GM23338 (cell line): ENCODE measurements around the gene CSTF3. TPM values are rescaled to one million over a fixed set of nuclear protein-coding genes. Genes with fewer than 3 reads are reported as not detected.
A peak's percentile ranks its signal among the peaks of the same experiment; 100 is the strongest.

Experiments
- ATAC-seq: fragments of 200-7000 bp; cut with Tn5 transposase; 3 replicates; pipeline ENCODE4 v1.9.1; 2020
- DNase-seq: peaks from one replicate; pipeline ENCODE4 v3.0.0-alpha.2; 2015; ENCODE audit warnings: low spot score
- H2AFZ ChIP-seq: fragments of 200-600 bp; sonication (generic); 2 replicates; pipeline ENCODE4 v1.8.0; 2016; ENCODE audit warnings: antibody characterized with exemption, mild to moderate bottlenecking, moderate library complexity
- H3F3A ChIP-seq: fragments of 200-600 bp; sonication (generic); replicated peaks from 2 replicates; pipeline ENCODE4 v1.8.0; 2017; ENCODE audit warnings: antibody characterized with exemption, mixed run types, low read depth
- H3K27ac ChIP-seq: fragments of 200-600 bp; sonication (generic); 2 replicates; pipeline ENCODE4 v1.6.1; 2016; ENCODE audit warnings: low read depth
- H3K27me3 ChIP-seq: fragments of 200-600 bp; sonication (generic); 2 replicates; pipeline ENCODE4 v1.8.0; 2016; ENCODE audit warnings: mild to moderate bottlenecking, mixed run types, moderate library complexity; ENCODE audit not compliant: insufficient read depth
- H3K36me3 ChIP-seq: fragments of 200-600 bp; sonication (generic); 2 replicates; pipeline ENCODE4 v1.8.0; 2016; ENCODE audit warnings: mild to moderate bottlenecking; ENCODE audit not compliant: insufficient read depth
- H3K4me1 ChIP-seq: fragments of 200-600 bp; sonication (generic); 2 replicates; pipeline ENCODE4 v1.8.0; 2016; ENCODE audit warnings: mild to moderate bottlenecking, moderate library complexity; ENCODE audit not compliant: insufficient read depth
- H3K4me2 ChIP-seq: fragments of 200-600 bp; sonication (generic); 2 replicates; pipeline ENCODE4 v1.7.1; 2017; ENCODE audit warnings: mixed run types
- H3K4me3 ChIP-seq: fragments of 200-600 bp; sonication (generic); 2 replicates; pipeline ENCODE4 v1.6.1; 2016; ENCODE audit warnings: mixed run types
- H3K79me2 ChIP-seq: fragments of 200-600 bp; sonication (generic); replicated peaks from 2 replicates; pipeline ENCODE4 v1.8.0; 2017; ENCODE audit warnings: mild to moderate bottlenecking; ENCODE audit not compliant: insufficient read depth
- H3K9me2 ChIP-seq: fragments of 200-600 bp; sonication (generic); 2 replicates; pipeline ENCODE4 v1.8.0; 2017; ENCODE audit not compliant: insufficient read depth
- H4K20me1 ChIP-seq: fragments of 200-600 bp; sonication (generic); replicated peaks from 2 replicates; pipeline ENCODE4 v1.8.0; 2017; ENCODE audit warnings: mild to moderate bottlenecking; ENCODE audit not compliant: insufficient read depth
- H3K27ac Mint-ChIP-seq: 2 replicates; pipeline ENCODE4 v1.8.0; 2020; ENCODE audit warnings: inconsistent platforms, mild to moderate bottlenecking, moderate library complexity, mixed read lengths
- H3K27me3 Mint-ChIP-seq: 3 replicates; pipeline ENCODE4 v1.8.0; 2022; ENCODE audit warnings: low read depth, mild to moderate bottlenecking, moderate library complexity, mixed read lengths, inconsistent platforms; ENCODE audit not compliant: insufficient read depth, poor library complexity
- H3K36me3 Mint-ChIP-seq: 3 replicates; pipeline ENCODE4 v1.8.0; 2021; ENCODE audit warnings: low read depth, mild to moderate bottlenecking, inconsistent platforms, moderate library complexity, mixed read lengths
- H3K4me1 Mint-ChIP-seq: 3 replicates; pipeline ENCODE4 v1.8.0; 2020; ENCODE audit warnings: mild to moderate bottlenecking, inconsistent platforms, mixed read lengths
- H3K4me3 Mint-ChIP-seq: 3 replicates; pipeline ENCODE4 v1.8.0; 2021; ENCODE audit warnings: moderate library complexity, mild to moderate bottlenecking, inconsistent platforms, mixed read lengths
- H3K9me3 Mint-ChIP-seq: 3 replicates; pipeline ENCODE4 v1.8.0; 2020; ENCODE audit warnings: moderate library complexity, mild to moderate bottlenecking, inconsistent platforms, mixed read lengths
- CTCF ChIP-seq, 2 experiments: fragments of 200-600 bp in 1 of 2; sonication (generic) in 1 of 2; conservative IDR thresholded peaks; 2 replicates each; pipeline versions ENCODE4 v1.5.1 to v1.6.1; 2016 to 2017; ENCODE audit warnings: antibody characterized with exemption in 2 of 2, low read depth in 2 of 2, mild to moderate bottlenecking in 2 of 2, moderate library complexity in 1 of 2
- ETS1 ChIP-seq: IDR thresholded peaks from 2 replicates; pipeline ENCODE4 v1.6.1; 2016; ENCODE audit warnings: antibody characterized with exemption
- EZH2 ChIP-seq: fragments of 200-600 bp; sonication (generic); IDR thresholded peaks from one replicate; pipeline ENCODE4 v1.8.0; 2017; ENCODE audit warnings: antibody characterized with exemption, mild to moderate bottlenecking, low read depth; ENCODE audit not compliant: unreplicated experiment
- JUNB ChIP-seq: IDR thresholded peaks from one replicate; pipeline ENCODE4 v1.6.1; 2016; ENCODE audit warnings: antibody characterized with exemption; ENCODE audit not compliant: unreplicated experiment
- REST ChIP-seq: IDR thresholded peaks from one replicate; pipeline ENCODE4 v1.6.1; 2018; ENCODE audit warnings: antibody characterized with exemption; ENCODE audit not compliant: unreplicated experiment
- ZNF331 ChIP-seq: fragments of 250-450 bp; sonication (Bioruptor Pico); IDR thresholded peaks from 2 replicates; pipeline ENCODE4 v1.5.0; 2020; ENCODE audit warnings: low read depth, mild to moderate bottlenecking, moderate library complexity
- polyA plus RNA-seq: library from polyadenylated mRNA; unstranded; fragments of >200 nt; fragmentation: Nextera tagmentation; extraction: Ambion mirVana; gene quantifications from 2 replicates; pipeline ENCODE4 v1.2.1, GENCODE V29; 2016
- total RNA-seq: library from RNA; depleted of rRNA; stranded (reverse); fragments of >200 nt; shearing (Covaris generic); gene quantifications from 2 replicates; pipeline ENCODE4 v1.2.3, GENCODE V29; 2014
- TF ChIP-seq, protein P1 (sequence below): fragments of 250-450 bp; sonication (Bioruptor Pico); IDR thresholded peaks from 2 replicates; pipeline ENCODE4 v1.5.0; 2020; ENCODE audit warnings: mild to moderate bottlenecking, moderate library complexity

The CSTF3 gene
- total and polyA plus RNA-seq, 2 experiments from 2014 or later: 83.2 to 158 TPM

DNA sequence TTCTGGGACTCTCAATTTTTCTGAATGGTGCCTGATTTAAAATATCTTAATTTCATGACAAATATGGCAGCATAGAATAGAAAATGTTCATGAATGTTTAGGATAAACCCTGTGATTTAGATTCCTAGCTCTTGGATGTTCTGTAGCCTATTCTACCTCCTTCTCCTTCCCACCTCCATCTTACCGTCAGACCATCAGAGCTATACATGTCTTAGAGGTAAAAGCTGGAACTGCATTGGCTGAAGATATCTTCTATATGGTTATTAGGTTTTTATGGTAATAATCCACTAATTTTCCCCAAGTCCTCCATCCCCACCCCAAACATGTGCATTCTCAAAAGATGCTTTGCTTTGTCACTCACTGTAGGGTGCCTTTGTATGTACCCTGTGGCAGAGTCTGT is 46.9 kb upstream of the CSTF3 start (continued):
- TF ChIP-seq EZH2: no peak

GRCh38 chr11:33207408-33207985 is 46.2 kb upstream of the CSTF3 start:
- Histone ChIP-seq H3K79me2 (no peaks in the 10 kb centered on the region), H4K20me1 (no peaks in the 10 kb centered on the region), H3K4me2 (no peak overlapping the region), H3K27me3 (no peaks in the 10 kb centered on the region), H3K36me3 (no peaks in the 10 kb centered on the region), H3K9me2 (no peaks in the 10 kb centered on the region), H2AFZ (peak overlapping the region; percentile 89; the same call in 1 of the 2 replicates), H3K27ac (no peak overlapping the region), H3K4me1 (no peaks in the 10 kb centered on the region), H3F3A (no peaks in the 10 kb centered on the region), H3K4me3 (no peak overlapping the region)
- no peaks in the 10 kb centered on the region for H3K27me3 Mint-ChIP-seq
- DNase-seq: no peak
- no peak overlapping the region for H3K27ac Mint-ChIP-seq
- TF ChIP-seq ZNF331 (no peak), CTCF (conservative IDR thresholded peaks at IDR 0.05; ENCODE audit: low read depth in 2 of 2) (no peak), JUNB (no peak), REST (no peak), ETS1 (no peak)
- TF ChIP-seq, protein P1, sequence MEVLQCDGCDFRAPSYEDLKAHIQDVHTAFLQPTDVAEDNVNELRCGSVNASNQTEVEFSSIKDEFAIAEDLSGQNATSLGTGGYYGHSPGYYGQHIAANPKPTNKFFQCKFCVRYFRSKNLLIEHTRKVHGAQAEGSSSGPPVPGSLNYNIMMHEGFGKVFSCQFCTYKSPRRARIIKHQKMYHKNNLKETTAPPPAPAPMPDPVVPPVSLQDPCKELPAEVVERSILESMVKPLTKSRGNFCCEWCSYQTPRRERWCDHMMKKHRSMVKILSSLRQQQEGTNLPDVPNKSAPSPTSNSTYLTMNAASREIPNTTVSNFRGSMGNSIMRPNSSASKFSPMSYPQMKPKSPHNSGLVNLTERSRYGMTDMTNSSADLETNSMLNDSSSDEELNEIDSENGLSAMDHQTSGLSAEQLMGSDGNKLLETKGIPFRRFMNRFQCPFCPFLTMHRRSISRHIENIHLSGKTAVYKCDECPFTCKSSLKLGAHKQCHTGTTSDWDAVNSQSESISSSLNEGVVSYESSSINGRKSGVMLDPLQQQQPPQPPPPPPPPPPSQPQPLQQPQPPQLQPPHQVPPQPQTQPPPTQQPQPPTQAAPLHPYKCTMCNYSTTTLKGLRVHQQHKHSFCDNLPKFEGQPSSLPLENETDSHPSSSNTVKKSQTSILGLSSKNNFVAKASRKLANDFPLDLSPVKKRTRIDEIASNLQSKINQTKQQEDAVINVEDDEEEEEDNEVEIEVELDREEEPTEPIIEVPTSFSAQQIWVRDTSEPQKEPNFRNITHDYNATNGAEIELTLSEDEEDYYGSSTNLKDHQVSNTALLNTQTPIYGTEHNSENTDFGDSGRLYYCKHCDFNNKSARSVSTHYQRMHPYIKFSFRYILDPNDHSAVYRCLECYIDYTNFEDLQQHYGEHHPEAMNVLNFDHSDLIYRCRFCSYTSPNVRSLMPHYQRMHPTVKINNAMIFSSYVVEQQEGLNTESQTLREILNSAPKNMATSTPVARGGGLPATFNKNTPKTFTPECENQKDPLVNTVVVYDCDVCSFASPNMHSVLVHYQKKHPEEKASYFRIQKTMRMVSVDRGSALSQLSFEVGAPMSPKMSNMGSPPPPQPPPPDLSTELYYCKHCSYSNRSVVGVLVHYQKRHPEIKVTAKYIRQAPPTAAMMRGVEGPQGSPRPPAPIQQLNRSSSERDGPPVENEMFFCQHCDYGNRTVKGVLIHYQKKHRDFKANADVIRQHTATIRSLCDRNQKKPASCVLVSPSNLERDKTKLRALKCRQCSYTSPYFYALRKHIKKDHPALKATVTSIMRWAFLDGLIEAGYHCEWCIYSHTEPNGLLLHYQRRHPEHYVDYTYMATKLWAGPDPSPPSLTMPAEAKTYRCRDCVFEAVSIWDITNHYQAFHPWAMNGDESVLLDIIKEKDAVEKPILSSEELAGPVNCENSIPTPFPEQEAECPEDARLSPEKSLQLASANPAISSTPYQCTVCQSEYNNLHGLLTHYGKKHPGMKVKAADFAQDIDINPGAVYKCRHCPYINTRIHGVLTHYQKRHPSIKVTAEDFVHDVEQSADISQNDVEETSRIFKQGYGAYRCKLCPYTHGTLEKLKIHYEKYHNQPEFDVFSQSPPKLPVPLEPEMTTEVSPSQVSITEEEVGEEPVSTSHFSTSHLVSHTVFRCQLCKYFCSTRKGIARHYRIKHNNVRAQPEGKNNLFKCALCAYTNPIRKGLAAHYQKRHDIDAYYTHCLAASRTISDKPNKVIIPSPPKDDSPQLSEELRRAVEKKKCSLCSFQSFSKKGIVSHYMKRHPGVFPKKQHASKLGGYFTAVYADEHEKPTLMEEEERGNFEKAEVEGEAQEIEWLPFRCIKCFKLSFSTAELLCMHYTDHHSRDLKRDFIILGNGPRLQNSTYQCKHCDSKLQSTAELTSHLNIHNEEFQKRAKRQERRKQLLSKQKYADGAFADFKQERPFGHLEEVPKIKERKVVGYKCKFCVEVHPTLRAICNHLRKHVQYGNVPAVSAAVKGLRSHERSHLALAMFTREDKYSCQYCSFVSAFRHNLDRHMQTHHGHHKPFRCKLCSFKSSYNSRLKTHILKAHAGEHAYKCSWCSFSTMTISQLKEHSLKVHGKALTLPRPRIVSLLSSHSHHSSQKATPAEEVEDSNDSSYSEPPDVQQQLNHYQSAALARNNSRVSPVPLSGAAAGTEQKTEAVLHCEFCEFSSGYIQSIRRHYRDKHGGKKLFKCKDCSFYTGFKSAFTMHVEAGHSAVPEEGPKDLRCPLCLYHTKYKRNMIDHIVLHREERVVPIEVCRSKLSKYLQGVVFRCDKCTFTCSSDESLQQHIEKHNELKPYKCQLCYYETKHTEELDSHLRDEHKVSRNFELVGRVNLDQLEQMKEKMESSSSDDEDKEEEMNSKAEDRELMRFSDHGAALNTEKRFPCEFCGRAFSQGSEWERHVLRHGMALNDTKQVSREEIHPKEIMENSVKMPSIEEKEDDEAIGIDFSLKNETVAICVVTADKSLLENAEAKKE (CRISPR knock-in tag): no peak
- H3K4me1 Mint-ChIP-seq: peaks cover 5% of the 10 kb centered on the region; the same call in 1 of the 3 replicates
- no peaks in the 10 kb centered on the region; the same call in 2 of the 3 replicates for H3K9me3 Mint-ChIP-seq
- no peak for ATAC-seq
- H3K36me3 Mint-ChIP-seq: no peaks in the 10 kb centered on the region
- no peak overlapping the region for H3K4me3 Mint-ChIP-seq
